Measurements from ENCODE around the gene DAP. TPM values are rescaled to one million over a fixed set of nuclear protein-coding genes. Genes with fewer than 3 reads are reported as not detected.

Gene DAP
- total and polyA plus RNA-seq, 10 of the 15 experiments (the other 5 are each of a cell fraction or from before 2014, with no cell fraction given): 12.9 to 130 (median 49.9) TPM

DNA sequence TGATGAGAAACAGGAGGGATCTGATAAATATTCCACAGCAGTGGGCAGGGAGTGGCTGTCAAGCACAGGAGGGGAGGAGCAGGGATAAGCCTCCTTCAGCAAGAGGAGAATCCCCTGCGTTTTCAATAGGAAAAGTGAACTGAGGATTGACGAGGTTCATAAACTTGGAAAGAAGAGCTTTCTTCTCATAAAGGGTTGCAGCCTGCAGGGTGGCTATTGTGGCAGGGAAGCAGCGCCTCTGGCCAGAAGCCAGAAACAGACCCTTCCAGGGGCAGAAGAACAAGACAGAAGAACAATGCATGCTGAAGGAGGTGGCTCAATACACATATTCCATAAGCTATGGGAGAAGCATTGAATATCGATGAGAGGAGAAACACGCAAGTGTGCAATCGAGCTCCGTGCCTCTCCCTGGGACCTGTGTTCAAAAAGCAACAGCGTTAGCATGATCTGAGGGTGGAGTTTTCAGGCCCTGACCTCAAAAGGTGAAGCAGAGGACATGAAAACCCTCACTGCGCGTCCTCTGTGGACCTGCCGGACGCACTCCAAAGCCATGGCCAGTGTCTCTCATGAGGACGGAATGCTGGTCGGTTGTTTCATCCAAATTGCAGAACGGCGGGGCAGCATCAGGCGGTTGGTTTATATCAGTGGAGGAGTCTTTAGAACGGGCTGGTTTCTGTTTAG, 129.6 kb downstream of the DAP start:
- intact Hi-C loops (cut with micrococcal nuclease; ENCODE audit: unreplicated experiment) (loop anchor here (1.0 to 5.0 kb wide), 3 partner anchors 53 to 349 kb away; no protein-coding TSS in a partner anchor), in situ Hi-C loops (cut with MboI) (no loop called here)
- Histone ChIP-seq H3K9me3 (replicated peaks; ENCODE audit: control insufficient read depth, insufficient read depth, low read length) (peaks cover 6% of the 10 kb centered on the region), H3K27ac (ENCODE audit: control insufficient read depth, insufficient read depth) (peak overlapping the region; percentile 93), H3K4me1 (ENCODE audit: control insufficient read depth, insufficient read depth, low read length) (peaks cover 83% of the 10 kb centered on the region), H3K79me2 (ENCODE audit: control insufficient read depth, insufficient read depth, low read length) (peaks cover 75% of the 10 kb centered on the region), H3K4me3 (peak overlapping the region; percentile 59), H3K4me2 (ENCODE audit: control insufficient read depth, insufficient read depth) (peak overlapping the region; percentile 83), H2AFZ (ENCODE audit: control insufficient read depth, low read depth, low read length) (no peak overlapping the region), H3K27me3 (replicated peaks in 1 of 2; ENCODE audit: control insufficient read depth in 2 of 2, insufficient read depth in 2 of 2, low read length in 1 of 2) (no peaks in the 10 kb centered on the region), H3K36me3 (ENCODE audit: control insufficient read depth in 2 of 2, insufficient read depth in 2 of 2, low read length in 1 of 2) (peaks cover 2 to 3% of the 10 kb centered on the region in 2 experiments; a peak in 3 of 4 replicates), H3K9ac (ENCODE audit: control insufficient read depth, insufficient read depth, low read length) (peak overlapping the region; percentile 83), H4K20me1 (ENCODE audit: control insufficient read depth, insufficient read depth) (no peaks in the 10 kb centered on the region)
- ATAC-seq: peak; percentile 9
- RAD21 ChIA-PET (ENCODE audit: unreplicated experiment): interaction anchor here (0.8 to 6.7 kb wide), 10 partner anchors 10 to 177 kb away, joined by 3 to 93 read pairs (median 6); partner anchors contain the start of gene ANKRD33B
- POLR2A ChIA-PET: interaction anchor here (0.9 to 4.9 kb wide), 5 partner anchors 39 to 101 kb away, joined by 3 to 39 read pairs (median 4); no protein-coding TSS in a partner anchor
- CTCF ChIA-PET: interaction anchor here (1.0 to 2.3 kb wide), 6 partner anchors 24 to 274 kb away, joined by 4 to 10 read pairs (median 6); no protein-coding TSS in a partner anchor
- SMC1A ChIA-PET (ENCODE audit: uncharacterized antibody, unreplicated experiment): interaction anchor here (0.8 to 6.5 kb wide), 11 partner anchors 11 to 179 kb away, joined by 3 to 90 read pairs (median 5); no protein-coding TSS in a partner anchor
- 2% methylated on average over 18 of the region's 18 CpGs for WGBS (ENCODE audit: insufficient coverage, insufficient replicate concordance, low lambda C conversion rate, missing lambda C conversion rate)
- BruUV-seq (replicated peaks): TSS peak; percentile 86
- no peak for FAIRE-seq
- no peak for DNase-seq (ENCODE audit: low read depth, low spot score)
- TF ChIP-seq NFIC (IDR thresholded peaks at IDR 0.05; ENCODE audit: low read depth, low read length): no peak
- no peak for TF ChIP-seq SUPT20H (IDR thresholded peaks at IDR 0.05; ENCODE audit: borderline replicate concordance, control insufficient read depth, low read depth, low read length)
- peak; percentile 34; the same call in 1 of the 2 replicates for TF ChIP-seq SMARCA5 (IDR thresholded peaks at IDR 0.05)
- TF ChIP-seq POLR2AphosphoS5 (IDR thresholded peaks at IDR 0.05; ENCODE audit: low read length): peak; percentile 79
- TF ChIP-seq PAX5 (IDR thresholded peaks at IDR 0.05; ENCODE audit: borderline replicate concordance, low read depth, low read length): 0 out of 2 replicates have a peak, but pooled peaks have one; percentile 22
- TF ChIP-seq SMAD1 (IDR thresholded peaks at IDR 0.05; ENCODE audit: low read depth, partially characterized antibody): peak; percentile 43
- TF ChIP-seq MYC (IDR thresholded peaks at IDR 0.05; ENCODE audit: insufficient read depth, insufficient read length, insufficient replicate concordance, low read length, severe bottlenecking): no peak
- no peak for TF ChIP-seq NR2C1 (IDR thresholded peaks at IDR 0.05)
- TF ChIP-seq BMI1 (IDR thresholded peaks at IDR 0.05; ENCODE audit: borderline replicate concordance): no peak
- no peak for TF ChIP-seq SUZ12 (IDR thresholded peaks at IDR 0.05; ENCODE audit: unreplicated experiment)
- TF ChIP-seq HDGF (IDR thresholded peaks at IDR 0.05): no peak
- TF ChIP-seq, protein P1, sequence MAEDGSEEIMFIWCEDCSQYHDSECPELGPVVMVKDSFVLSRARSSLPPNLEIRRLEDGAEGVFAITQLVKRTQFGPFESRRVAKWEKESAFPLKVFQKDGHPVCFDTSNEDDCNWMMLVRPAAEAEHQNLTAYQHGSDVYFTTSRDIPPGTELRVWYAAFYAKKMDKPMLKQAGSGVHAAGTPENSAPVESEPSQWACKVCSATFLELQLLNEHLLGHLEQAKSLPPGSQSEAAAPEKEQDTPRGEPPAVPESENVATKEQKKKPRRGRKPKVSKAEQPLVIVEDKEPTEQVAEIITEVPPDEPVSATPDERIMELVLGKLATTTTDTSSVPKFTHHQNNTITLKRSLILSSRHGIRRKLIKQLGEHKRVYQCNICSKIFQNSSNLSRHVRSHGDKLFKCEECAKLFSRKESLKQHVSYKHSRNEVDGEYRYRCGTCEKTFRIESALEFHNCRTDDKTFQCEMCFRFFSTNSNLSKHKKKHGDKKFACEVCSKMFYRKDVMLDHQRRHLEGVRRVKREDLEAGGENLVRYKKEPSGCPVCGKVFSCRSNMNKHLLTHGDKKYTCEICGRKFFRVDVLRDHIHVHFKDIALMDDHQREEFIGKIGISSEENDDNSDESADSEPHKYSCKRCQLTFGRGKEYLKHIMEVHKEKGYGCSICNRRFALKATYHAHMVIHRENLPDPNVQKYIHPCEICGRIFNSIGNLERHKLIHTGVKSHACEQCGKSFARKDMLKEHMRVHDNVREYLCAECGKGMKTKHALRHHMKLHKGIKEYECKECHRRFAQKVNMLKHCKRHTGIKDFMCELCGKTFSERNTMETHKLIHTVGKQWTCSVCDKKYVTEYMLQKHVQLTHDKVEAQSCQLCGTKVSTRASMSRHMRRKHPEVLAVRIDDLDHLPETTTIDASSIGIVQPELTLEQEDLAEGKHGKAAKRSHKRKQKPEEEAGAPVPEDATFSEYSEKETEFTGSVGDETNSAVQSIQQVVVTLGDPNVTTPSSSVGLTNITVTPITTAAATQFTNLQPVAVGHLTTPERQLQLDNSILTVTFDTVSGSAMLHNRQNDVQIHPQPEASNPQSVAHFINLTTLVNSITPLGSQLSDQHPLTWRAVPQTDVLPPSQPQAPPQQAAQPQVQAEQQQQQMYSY (CRISPR knock-in tag; IDR thresholded peaks at IDR 0.05): 0 out of 2 replicates have a peak, but pooled peaks have one; percentile 3
- TF ChIP-seq SMC3 (IDR thresholded peaks at IDR 0.05; ENCODE audit: borderline replicate concordance, low read length): no peak
- no peak for TF ChIP-seq CREB1 (IDR thresholded peaks at IDR 0.05; ENCODE audit: low read depth)
- TF ChIP-seq, protein P2, sequence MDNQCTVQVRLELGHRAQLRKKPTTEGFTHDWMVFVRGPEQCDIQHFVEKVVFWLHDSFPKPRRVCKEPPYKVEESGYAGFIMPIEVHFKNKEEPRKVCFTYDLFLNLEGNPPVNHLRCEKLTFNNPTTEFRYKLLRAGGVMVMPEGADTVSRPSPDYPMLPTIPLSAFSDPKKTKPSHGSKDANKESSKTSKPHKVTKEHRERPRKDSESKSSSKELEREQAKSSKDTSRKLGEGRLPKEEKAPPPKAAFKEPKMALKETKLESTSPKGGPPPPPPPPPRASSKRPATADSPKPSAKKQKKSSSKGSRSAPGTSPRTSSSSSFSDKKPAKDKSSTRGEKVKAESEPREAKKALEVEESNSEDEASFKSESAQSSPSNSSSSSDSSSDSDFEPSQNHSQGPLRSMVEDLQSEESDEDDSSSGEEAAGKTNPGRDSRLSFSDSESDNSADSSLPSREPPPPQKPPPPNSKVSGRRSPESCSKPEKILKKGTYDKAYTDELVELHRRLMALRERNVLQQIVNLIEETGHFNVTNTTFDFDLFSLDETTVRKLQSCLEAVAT (IDR thresholded peaks at IDR 0.05): no peak
- TF ChIP-seq SIX5 (IDR thresholded peaks at IDR 0.05; ENCODE audit: low read depth, low read length, severe bottlenecking): no peak
- no peak for TF ChIP-seq ZNF622 (IDR thresholded peaks at IDR 0.05)
- no peak for TF ChIP-seq CBX3 (IDR thresholded peaks at IDR 0.05; ENCODE audit: borderline replicate concordance, low read depth)

Data from GM12878 (cell line).